ENCODE results near the gene LY6G6F.
A peak's percentile ranks its signal among the peaks of the same experiment; 100 is the strongest.

Gene LY6G6F

GRCh38 chr6:31676904-31677303 is 29.8 kb upstream of the LY6G6F start:
- no peak for DNase-seq (ENCODE audit: low read depth)

- DNase-seq (ENCODE audit: low read depth): no peak
Observed at GRCh38 chr6:31677955-31678354, 28.7 kb upstream of the LY6G6F start.

GRCh38 chr6:31680226-31681134 is 26.2 kb upstream of the LY6G6F start, which contains the start of gene LY6G5C:
LY6G5C (minus strand) TSS chr6:31681067; CDS start chr6:31680373, 694 bp downstream.
- peak; percentile 56 for DNase-seq (ENCODE audit: low read depth)

GRCh38 chr6:31681135-31681671 is 25.5 kb upstream of the LY6G6F start:
- DNase-seq (ENCODE audit: low read depth): no peak

- no peak for DNase-seq (ENCODE audit: low read depth)
Observed at GRCh38 chr6:31683591-31683990, 23.1 kb upstream of the LY6G6F start.

GRCh38 chr6:31686483-31686882 is 20.2 kb upstream of the LY6G6F start:
- DNase-seq (ENCODE audit: low read depth): no peak

- DNase-seq (ENCODE audit: low read depth): no peak
Observed at GRCh38 chr6:31687321-31687720, 19.3 kb upstream of the LY6G6F start.

GRCh38 chr6:31687860-31688693 is 18.6 kb upstream of the LY6G6F start:
- DNase-seq (ENCODE audit: low read depth): no peak

- no peak for DNase-seq (ENCODE audit: low read depth)
Observed at GRCh38 chr6:31689249-31690110, 17.2 kb upstream of the LY6G6F start.

GRCh38 chr6:31690231-31691077 is 16.2 kb upstream of the LY6G6F start:
- DNase-seq (ENCODE audit: low read depth): no peak

GRCh38 chr6:31691078-31691463 is 15.6 kb upstream of the LY6G6F start:
- no peak for DNase-seq (ENCODE audit: low read depth)

GRCh38 chr6:31691564-31692108 is 15.0 kb upstream of the LY6G6F start:
- DNase-seq (ENCODE audit: low read depth): no peak

GRCh38 chr6:31692353-31692752 is 14.3 kb upstream of the LY6G6F start:
- DNase-seq (ENCODE audit: low read depth): no peak

GRCh38 chr6:31692886-31693285 is 13.8 kb upstream of the LY6G6F start:
- no peak for DNase-seq (ENCODE audit: low read depth)

GRCh38 chr6:31693535-31693934 is 13.1 kb upstream of the LY6G6F start:
- no peak for DNase-seq (ENCODE audit: low read depth)

GRCh38 chr6:31697555-31697954 is 9.1 kb upstream of the LY6G6F start:
- no peak for DNase-seq (ENCODE audit: low read depth)

GRCh38 chr6:31700740-31701401 is 5.8 kb upstream of the LY6G6F start:
- DNase-seq (ENCODE audit: low read depth): no peak

GRCh38 chr6:31701666-31702404 is 4.8 kb upstream of the LY6G6F start:
- no peak for DNase-seq (ENCODE audit: low read depth)

GRCh38 chr6:31702405-31702818 is 4.3 kb upstream of the LY6G6F start:
- peak; percentile 31 for DNase-seq (ENCODE audit: low read depth)

Data from activated T-cell treated with anti-CD3 and anti-CD28 coated beads for 48 hours (primary cell).